SH-SY5Y (cell line): ENCODE measurements around the gene COBL.

Source experiments
- GATA2 ChIP-seq: IDR thresholded peaks from 2 replicates; pipeline ENCODE4 v1.6.1; 2011; ENCODE audit warnings: mild to moderate bottlenecking, low read depth, low read length
- GATA3 ChIP-seq: IDR thresholded peaks from 2 replicates; pipeline ENCODE4 v1.6.1; 2011; ENCODE audit warnings: low read depth, mild to moderate bottlenecking, low read length, moderate library complexity

DNA sequence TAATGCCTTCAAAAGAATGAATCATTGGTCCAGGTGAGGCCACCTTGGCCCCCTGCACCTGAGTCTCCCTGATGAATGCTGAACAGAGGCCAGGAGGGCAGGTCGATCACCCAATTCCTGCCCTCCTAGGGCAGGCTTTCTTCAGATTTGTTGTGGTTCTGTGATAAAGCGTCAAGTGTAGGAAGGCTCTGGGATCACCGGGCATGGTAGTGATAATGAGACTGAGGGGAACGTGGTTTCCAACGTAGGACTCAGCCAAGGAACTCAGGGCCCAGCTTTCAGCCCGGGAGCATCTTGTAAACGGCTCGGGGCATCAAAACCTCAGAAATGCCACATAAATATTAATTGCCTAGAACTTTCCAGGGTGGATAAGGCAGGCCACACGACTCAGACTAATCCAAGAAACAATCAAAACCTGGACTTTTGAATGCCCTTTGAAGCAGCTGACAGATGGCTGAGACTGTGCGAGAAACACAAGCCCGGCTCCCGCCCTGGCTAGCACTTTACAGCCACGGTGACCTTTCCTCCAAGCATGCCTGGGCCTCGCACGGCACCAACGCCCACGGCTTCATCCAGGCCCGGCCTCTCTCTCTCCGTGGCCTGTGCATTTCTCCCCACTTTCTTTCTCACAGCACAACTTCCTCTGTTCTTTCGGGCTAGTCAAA lies 294.6 kb downstream of the COBL start:
- TF ChIP-seq GATA2 (no peak), GATA3 (no peak)
